ENCODE measurements around the gene SMARCA4. TPM values are rescaled to one million over a fixed set of nuclear protein-coding genes. Genes with fewer than 3 reads are reported as not detected.
"Not testable (repeated sequence)": the region's sequence is repeated elsewhere in the genome, so short reads cannot be mapped to it uniquely, and the experiment has no call there.

Gene SMARCA4
- total RNA-seq, 8 experiments from 2014 or later, result 62.0 to 280 (median 164) TPM

- no peak overlapping the region for H3K27ac ChIP-seq
- no peak overlapping the region for H3K4me3 ChIP-seq
- in situ Hi-C loops (cut with MboI; ENCODE audit: low pct_unique_long_range_greater_than_20kb in 2 of 9, low sequenced_read_pairs in 9 of 9, unreplicated experiment in 9 of 9), result no loop called here
- ATAC-seq (replicated peaks in 6 of 8), result no peak
- 86 to 100% (median 100%) methylated on average over 1 to 3 of the region's 3 CpGs; no CpG with 5 or more reads in 1 of the 10 experiments for WGBS, 10 experiments
- no peaks in the 10 kb centered on the region for H3K4me1 ChIP-seq (replicated peaks in 1 of 2)
Observed at GRCh38 chr19:11063434-11063833, 102.6 kb downstream of the SMARCA4 start.

GRCh38 chr19:11064831-11065303 is 104.0 kb downstream of the SMARCA4 start:
- Histone ChIP-seq H3K4me1 (replicated peaks in 1 of 2) (no peaks in the 10 kb centered on the region), H3K4me3 (no peak overlapping the region), H3K27ac (peak overlapping the region; percentile 9 to 49)
- peak in 4 of 8 experiments; percentile 7 to 32 (median 26) for ATAC-seq (replicated peaks in 6 of 8)
- 57 to 100% (median 87%) methylated on average over 1 to 7 of the region's 10 CpGs; no CpG with 5 or more reads in 2 of the 10 experiments for WGBS, 10 experiments
- in situ Hi-C loops (cut with MboI; ENCODE audit: low pct_unique_long_range_greater_than_20kb in 2 of 9, low sequenced_read_pairs in 9 of 9, unreplicated experiment in 9 of 9), result no loop called here

DNA sequence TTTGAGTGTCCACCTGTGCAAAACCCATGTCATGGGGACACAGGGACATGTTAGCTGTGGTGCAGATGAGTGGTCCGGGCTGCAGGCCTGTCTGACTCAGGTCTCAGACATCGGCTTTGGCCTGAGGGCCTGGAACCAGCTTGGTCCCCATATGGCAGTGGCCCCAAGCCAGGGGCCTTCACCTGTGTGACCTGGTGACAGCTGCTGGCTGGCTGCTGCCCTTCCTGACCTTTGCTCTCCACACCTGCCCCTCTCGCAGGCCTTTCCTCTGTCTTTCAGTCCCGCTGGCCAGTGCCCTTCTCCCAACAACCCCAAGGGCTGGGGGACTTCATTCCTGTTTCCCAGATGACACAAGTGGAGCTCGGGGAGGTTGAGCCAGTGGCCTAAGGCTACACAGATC is 105.5 kb downstream of the SMARCA4 start:
- in situ Hi-C loops (cut with MboI; ENCODE audit: low pct_unique_long_range_greater_than_20kb in 2 of 9, low sequenced_read_pairs in 9 of 9, unreplicated experiment in 9 of 9), result no loop called here
- WGBS, 10 experiments, result 90 to 100% (median 100%) methylated on average over 1 to 2 of the region's 5 CpGs; no CpG with 5 or more reads in 7 of the 10 experiments

DNA sequence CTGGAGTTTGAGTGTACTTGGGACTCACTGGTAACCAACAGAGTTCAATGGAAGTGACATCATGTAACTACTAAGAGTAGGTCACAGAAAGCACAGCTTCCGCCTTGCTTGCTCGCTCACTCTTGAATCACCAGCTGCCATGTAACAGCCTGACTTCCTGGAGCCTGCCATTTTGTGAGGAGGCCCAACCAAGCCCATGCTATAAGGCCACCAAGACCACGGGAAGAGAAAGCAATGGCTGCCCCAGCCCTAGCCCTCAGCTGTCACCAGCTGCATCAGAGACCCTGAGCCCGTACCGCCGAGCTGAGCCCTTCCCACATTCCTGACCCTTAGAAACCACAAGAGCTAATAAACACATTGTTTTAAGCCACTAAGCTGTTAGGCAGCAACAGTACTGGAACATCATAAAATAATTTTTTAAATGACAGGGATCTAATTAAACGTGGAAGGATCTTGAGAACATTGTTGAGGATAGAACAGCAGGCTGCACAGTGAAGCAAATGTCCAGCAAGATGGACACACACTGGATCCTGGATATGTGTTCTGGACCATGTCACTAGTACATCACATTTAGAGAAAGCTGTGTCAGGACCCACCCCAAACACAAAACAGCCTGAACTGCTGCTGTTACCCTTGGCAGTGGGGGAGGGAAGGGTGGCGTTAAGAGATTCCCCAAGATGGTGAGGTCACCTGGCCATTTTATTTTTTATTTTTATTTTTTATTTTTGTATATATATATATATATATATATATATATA is 106.7 kb downstream of the SMARCA4 start:
- Histone ChIP-seq H3K4me3 (no peak overlapping the region), H3K27ac (no peak overlapping the region), H3K4me1 (replicated peaks in 1 of 2) (no peaks in the 10 kb centered on the region)
- peak in 2 of 8 experiments; percentile 24 for ATAC-seq (replicated peaks in 6 of 8)
- 80 to 100% (median 90%) methylated on average over 1 to 7 of the region's 8 CpGs; no CpG with 5 or more reads in 1 of the 10 experiments for WGBS, 10 experiments
- in situ Hi-C loops (cut with MboI; ENCODE audit: low pct_unique_long_range_greater_than_20kb in 2 of 9, low sequenced_read_pairs in 9 of 9, unreplicated experiment in 9 of 9), result no loop called here

More for the DNA sequence above, 105.5 kb downstream of the SMARCA4 start:
- peak in 1 of 8 experiments; percentile 10 for ATAC-seq (replicated peaks in 6 of 8)
- H3K4me1 ChIP-seq (replicated peaks in 1 of 2), result no peaks in the 10 kb centered on the region
- H3K27ac ChIP-seq, result no peak overlapping the region
- no peak overlapping the region for H3K4me3 ChIP-seq

GRCh38 chr19:11069561-11069960 is 108.7 kb downstream of the SMARCA4 start:
- Histone ChIP-seq H3K4me1 (replicated peaks in 1 of 2) (no peaks in the 10 kb centered on the region), H3K27ac (no peak overlapping the region), H3K4me3 (no peak overlapping the region)
- ATAC-seq (replicated peaks in 6 of 8), result no peak
- WGBS, 10 experiments, result 90 to 100% (median 96%) methylated on average over 1 to 6 of the region's 9 CpGs; no CpG with 5 or more reads in 5 of the 10 experiments
- in situ Hi-C loops (cut with MboI; ENCODE audit: low pct_unique_long_range_greater_than_20kb in 2 of 9, low sequenced_read_pairs in 9 of 9, unreplicated experiment in 9 of 9), result no loop called here

DNA sequence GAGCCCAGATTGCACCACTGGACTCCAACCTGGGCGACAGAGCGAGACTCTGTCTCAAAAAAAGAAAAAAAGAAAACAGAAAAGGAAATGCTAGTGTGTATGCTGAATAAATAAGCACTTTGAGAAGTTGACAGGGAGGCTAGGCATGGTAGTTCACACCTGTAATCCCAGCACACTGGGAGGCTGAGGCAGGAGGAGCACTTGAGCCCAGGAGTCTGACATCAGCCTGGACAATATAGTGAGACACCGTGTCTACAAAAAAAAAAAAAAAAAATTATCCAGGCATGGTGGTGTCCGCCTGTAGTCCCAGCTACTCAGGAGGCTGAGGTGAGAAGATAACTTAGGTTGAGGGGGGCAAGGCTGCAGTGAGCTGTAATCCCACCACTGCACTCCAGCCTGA is 109.3 kb downstream of the SMARCA4 start:
- no peak overlapping the region for H3K4me3 ChIP-seq
- in situ Hi-C loops (cut with MboI; ENCODE audit: low pct_unique_long_range_greater_than_20kb in 2 of 9, low sequenced_read_pairs in 9 of 9, unreplicated experiment in 9 of 9), result no loop called here
- H3K27ac ChIP-seq, result no peak overlapping the region
- ATAC-seq (replicated peaks in 6 of 8), result no peak
- 72 to 100% (median 95%) methylated on average over 1 to 4 of the region's 4 CpGs; no CpG with 5 or more reads in 2 of the 10 experiments for WGBS, 10 experiments
- no peaks in the 10 kb centered on the region for H3K4me1 ChIP-seq (replicated peaks in 1 of 2)

DNA sequence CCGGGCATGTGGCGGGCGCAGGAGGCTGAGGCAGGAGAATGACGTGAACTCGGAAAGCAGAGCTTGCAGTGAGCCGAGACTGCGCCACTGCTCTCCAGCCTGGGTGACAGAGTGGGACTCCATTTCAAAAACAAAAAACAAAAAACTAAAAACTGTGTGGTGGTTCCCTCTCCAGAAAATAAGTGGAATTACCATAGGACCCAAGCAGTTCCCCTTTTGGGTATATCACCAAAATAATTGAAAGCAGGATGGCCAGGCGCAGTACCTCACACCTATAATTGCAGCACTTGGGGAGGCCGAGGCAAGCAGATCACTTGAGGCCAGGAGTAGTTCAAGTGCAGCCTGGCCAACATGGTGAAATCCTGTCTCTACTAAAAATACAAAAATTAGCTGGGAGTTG is 112.7 kb downstream of the SMARCA4 start:
- no peak for ATAC-seq (replicated peaks in 6 of 8)
- no peak overlapping the region for H3K4me3 ChIP-seq
- H3K27ac ChIP-seq, result no peak overlapping the region
- H3K4me1 ChIP-seq (replicated peaks in 1 of 2), result no peaks in the 10 kb centered on the region
- in situ Hi-C loops (cut with MboI; ENCODE audit: low pct_unique_long_range_greater_than_20kb in 2 of 9, low sequenced_read_pairs in 9 of 9, unreplicated experiment in 9 of 9), result no loop called here
- 85 to 100% (median 99%) methylated on average over 1 to 8 of the region's 9 CpGs; no CpG with 5 or more reads in 2 of the 10 experiments for WGBS, 10 experiments

DNA sequence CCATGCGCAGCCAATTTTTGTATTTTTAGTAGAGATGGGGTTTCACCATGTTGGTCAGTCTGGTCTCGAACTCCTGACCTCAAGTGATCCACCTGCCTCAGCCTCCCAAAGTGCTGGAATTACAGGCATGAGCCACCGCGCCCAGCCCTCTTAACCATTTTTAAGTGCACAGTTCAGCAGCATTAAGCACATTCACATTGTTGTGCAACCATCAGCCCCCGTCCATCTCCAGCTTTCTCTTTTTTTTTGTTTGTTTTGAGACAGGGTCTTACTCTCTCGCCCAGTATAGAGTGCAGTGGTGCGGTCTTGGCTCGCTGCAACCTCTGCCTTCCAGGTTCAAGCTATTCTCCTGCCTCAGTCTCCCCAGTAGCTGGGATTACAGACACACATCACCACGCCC is 116.0 kb downstream of the SMARCA4 start:
- H3K27ac ChIP-seq; H3K4me1 ChIP-seq (replicated peaks in 1 of 2); in situ Hi-C loops (cut with MboI; ENCODE audit: low pct_unique_long_range_greater_than_20kb in 2 of 9, low sequenced_read_pairs in 9 of 9, unreplicated experiment in 9 of 9); H3K4me3 ChIP-seq; ATAC-seq (replicated peaks in 6 of 8): not testable (repeated sequence)
- WGBS, 10 experiments, result 75 to 100% (median 96%) methylated on average over 1 to 7 of the region's 9 CpGs; no CpG with 5 or more reads in 3 of the 10 experiments

DNA sequence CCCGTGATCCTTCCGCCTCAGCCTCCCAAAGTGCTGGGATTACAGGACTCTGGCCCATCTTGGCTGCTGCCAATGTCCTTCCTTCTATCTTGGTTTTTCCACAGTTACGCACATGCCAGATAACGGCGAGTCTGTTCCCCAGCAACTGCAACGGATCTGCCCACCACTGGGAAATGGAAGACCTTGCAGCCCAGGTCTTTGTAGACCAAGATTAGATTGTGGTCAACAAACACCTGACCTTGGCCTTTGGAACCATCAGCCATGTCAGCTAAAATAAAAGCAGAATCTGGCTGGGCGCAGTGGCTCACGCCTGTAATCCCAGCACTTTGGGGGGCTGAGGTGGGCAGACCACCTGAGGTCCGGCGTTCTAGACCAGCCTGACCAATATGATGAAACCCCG is 118.1 kb downstream of the SMARCA4 start:
- H3K4me1 ChIP-seq (replicated peaks in 1 of 2), result no peaks in the 10 kb centered on the region
- WGBS, 10 experiments, result 82 to 100% (median 100%) methylated on average over 1 to 8 of the region's 11 CpGs; no CpG with 5 or more reads in 1 of the 10 experiments
- H3K27ac ChIP-seq, result no peak overlapping the region
- in situ Hi-C loops (cut with MboI; ENCODE audit: low pct_unique_long_range_greater_than_20kb in 2 of 9, low sequenced_read_pairs in 9 of 9, unreplicated experiment in 9 of 9), result no loop called here
- no peak overlapping the region for H3K4me3 ChIP-seq
- ATAC-seq (replicated peaks in 6 of 8), result no peak

- WGBS, 10 experiments, result 60 to 100% (median 96%) methylated on average over 1 to 9 of the region's 9 CpGs; no CpG with 5 or more reads in 1 of the 10 experiments
- Histone ChIP-seq H3K4me1 (replicated peaks in 1 of 2) (no peaks in the 10 kb centered on the region), H3K4me3 (no peak overlapping the region), H3K27ac (no peak overlapping the region)
- no peak for ATAC-seq (replicated peaks in 6 of 8)
- in situ Hi-C loops (cut with MboI; ENCODE audit: low pct_unique_long_range_greater_than_20kb in 2 of 9, low sequenced_read_pairs in 9 of 9, unreplicated experiment in 9 of 9), result no loop called here
Observed at GRCh38 chr19:11079999-11080398, 119.2 kb downstream of the SMARCA4 start.

GRCh38 chr19:11087870-11088505 is 127.2 kb downstream of the SMARCA4 start:
- 40 to 100% (median 80%) methylated on average over 1 to 4 of the region's 4 CpGs; no CpG with 5 or more reads in 3 of the 10 experiments for WGBS, 10 experiments
- H3K27ac ChIP-seq, result peak overlapping the region; percentile 93 to 95
- in situ Hi-C loops (cut with MboI; ENCODE audit: low pct_unique_long_range_greater_than_20kb in 2 of 9, low sequenced_read_pairs in 9 of 9, unreplicated experiment in 9 of 9), result no loop called here
- peaks cover 13 to 15% of the 10 kb centered on the region in 2 donors for H3K4me1 ChIP-seq (replicated peaks in 1 of 2)
- no peak overlapping the region for H3K4me3 ChIP-seq
- ATAC-seq (replicated peaks in 6 of 8), result no peak

DNA sequence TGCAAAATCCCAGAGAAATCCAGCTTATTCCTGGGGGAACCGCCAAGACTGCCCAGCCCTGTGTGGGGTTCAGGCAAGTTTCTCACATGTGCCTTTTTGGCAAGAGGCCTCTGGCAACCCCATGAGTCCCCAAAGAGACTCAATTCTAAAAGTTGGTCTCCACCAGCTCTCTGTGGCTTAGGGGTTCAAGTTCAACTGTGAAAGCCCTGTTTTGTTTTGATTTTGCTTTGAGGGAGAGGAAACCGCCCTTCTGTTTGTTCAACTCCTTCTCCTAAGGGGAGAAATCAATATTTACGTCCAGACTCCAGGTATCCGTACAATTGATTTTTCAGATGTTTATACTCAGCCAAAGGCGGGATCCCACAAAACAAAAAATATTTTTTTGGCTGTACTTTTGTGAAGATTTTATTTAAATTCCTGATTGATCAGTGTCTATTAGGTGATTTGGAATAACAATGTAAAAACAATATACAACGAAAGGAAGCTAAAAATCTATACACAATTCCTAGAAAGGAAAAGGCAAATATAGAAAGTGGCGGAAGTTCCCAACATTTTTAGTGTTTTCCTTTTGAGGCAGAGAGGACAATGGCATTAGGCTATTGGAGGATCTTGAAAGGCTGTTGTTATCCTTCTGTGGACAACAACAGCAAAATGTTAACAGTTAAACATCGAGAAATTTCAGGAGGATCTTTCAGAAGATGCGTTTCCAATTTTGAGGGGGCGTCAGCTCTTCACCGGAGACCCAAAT is 127.8 kb downstream of the SMARCA4 start:
- Histone ChIP-seq H3K4me1 (replicated peaks in 1 of 2) (peaks cover 13 to 17% of the 10 kb centered on the region in 2 donors), H3K27ac (peak overlapping the region; percentile 93 to 95), H3K4me3 (peak overlapping the region; percentile 65 to 90 (median 87))
- in situ Hi-C loops (cut with MboI; ENCODE audit: low pct_unique_long_range_greater_than_20kb in 2 of 9, low sequenced_read_pairs in 9 of 9, unreplicated experiment in 9 of 9), result no loop called here
- 0 to 29% (median 15%) methylated on average over 2 to 10 of the region's 11 CpGs for WGBS, 10 experiments
- peak in 2 of 8 experiments; percentile 1 to 4 for ATAC-seq (replicated peaks in 6 of 8)

Measured in motor neuron (in vitro differentiated cells).